Measurements from ENCODE around the gene PADI1. TPM values are rescaled to one million over a fixed set of nuclear protein-coding genes. Genes with fewer than 3 reads are reported as not detected.

Gene PADI1
- total RNA-seq, 1 experiment from 2014 or later = not detected

- Histone ChIP-seq H3K9me3 (no peaks in the 10 kb centered on the region), H3K4me1 (no peaks in the 10 kb centered on the region), H3K36me3 (ENCODE audit: control insufficient read depth, insufficient read depth, low read length) (no peaks in the 10 kb centered on the region), H3K4me3 (ENCODE audit: low read depth, low read length) (no peak overlapping the region), H3K27me3 (replicated peaks; ENCODE audit: control insufficient read depth, insufficient read depth, low read length) (no peaks in the 10 kb centered on the region; the same call in 1 of the 2 replicates)
- DNase-seq = no peak
- H3K4me3 Mint-ChIP-seq (ENCODE audit: unreplicated experiment) = no peak overlapping the region
- no peaks in the 10 kb centered on the region for H3K4me1 Mint-ChIP-seq (ENCODE audit: low read depth, unreplicated experiment)
- H3K27me3 Mint-ChIP-seq (ENCODE audit: insufficient read depth, unreplicated experiment) = no peaks in the 10 kb centered on the region
- POLR2A ChIA-PET = no interaction called here
- TF ChIP-seq CTCF (IDR thresholded peaks at IDR 0.05; ENCODE audit: insufficient read depth in 1 of 2, low read depth in 1 of 2, low read length in 1 of 2, severe bottlenecking in 1 of 2, unreplicated experiment in 1 of 2) = no peak
- no peaks in the 10 kb centered on the region for H3K36me3 Mint-ChIP-seq (ENCODE audit: insufficient read depth, unreplicated experiment)
- BruUV-seq (replicated peaks) = no TSS peak
- CTCF ChIA-PET = no interaction called here
- no peaks in the 10 kb centered on the region for H3K9me3 Mint-ChIP-seq (ENCODE audit: unreplicated experiment)
- H3K27ac Mint-ChIP-seq (ENCODE audit: unreplicated experiment) = no peak overlapping the region
- intact Hi-C loops (cut with micrococcal nuclease; ENCODE audit: unreplicated experiment) = no loop called here
Measured at GRCh38 chr1:17287130-17287776, 82.3 kb downstream of the PADI1 start.

GRCh38 chr1:17289721-17290120 lies 84.8 kb downstream of the PADI1 start:
- Histone ChIP-seq H3K9me3 (no peaks in the 10 kb centered on the region), H3K4me1 (no peaks in the 10 kb centered on the region), H3K27me3 (replicated peaks; ENCODE audit: control insufficient read depth, insufficient read depth, low read length) (no peaks in the 10 kb centered on the region), H3K36me3 (ENCODE audit: control insufficient read depth, insufficient read depth, low read length) (no peaks in the 10 kb centered on the region), H3K4me3 (ENCODE audit: low read depth, low read length) (no peak overlapping the region)
- H3K4me3 Mint-ChIP-seq (ENCODE audit: unreplicated experiment) = no peak overlapping the region
- H3K36me3 Mint-ChIP-seq (ENCODE audit: insufficient read depth, unreplicated experiment) = no peaks in the 10 kb centered on the region
- CTCF ChIA-PET = no interaction called here
- peaks cover 5% of the 10 kb centered on the region for H3K27me3 Mint-ChIP-seq (ENCODE audit: insufficient read depth, unreplicated experiment)
- H3K9me3 Mint-ChIP-seq (ENCODE audit: unreplicated experiment) = no peaks in the 10 kb centered on the region
- no peaks in the 10 kb centered on the region for H3K4me1 Mint-ChIP-seq (ENCODE audit: low read depth, unreplicated experiment)
- BruUV-seq (replicated peaks) = no TSS peak
- TF ChIP-seq CTCF (IDR thresholded peaks at IDR 0.05; ENCODE audit: insufficient read depth in 1 of 2, low read depth in 1 of 2, low read length in 1 of 2, severe bottlenecking in 1 of 2, unreplicated experiment in 1 of 2) = no peak
- DNase-seq = no peak
- intact Hi-C loops (cut with micrococcal nuclease; ENCODE audit: unreplicated experiment) = no loop called here
- POLR2A ChIA-PET = no interaction called here
- no peak overlapping the region for H3K27ac Mint-ChIP-seq (ENCODE audit: unreplicated experiment)

- CTCF ChIA-PET = no interaction called here
- no peak overlapping the region for H3K4me3 Mint-ChIP-seq (ENCODE audit: unreplicated experiment)
Measured at GRCh38 chr1:17290553-17290952, 85.6 kb downstream of the PADI1 start.

More at GRCh38 chr1:17290553-17290952, 85.6 kb downstream of the PADI1 start:
- Histone ChIP-seq H3K36me3 (ENCODE audit: control insufficient read depth, insufficient read depth, low read length) (no peaks in the 10 kb centered on the region), H3K9me3 (no peaks in the 10 kb centered on the region), H3K27me3 (replicated peaks; ENCODE audit: control insufficient read depth, insufficient read depth, low read length) (no peaks in the 10 kb centered on the region), H3K4me3 (ENCODE audit: low read depth, low read length) (no peak overlapping the region), H3K4me1 (no peaks in the 10 kb centered on the region)
- BruUV-seq (replicated peaks) = no TSS peak
- Mint-ChIP-seq H3K27me3 (ENCODE audit: insufficient read depth, unreplicated experiment) (peaks cover 6% of the 10 kb centered on the region), H3K36me3 (ENCODE audit: insufficient read depth, unreplicated experiment) (no peaks in the 10 kb centered on the region), H3K4me1 (ENCODE audit: low read depth, unreplicated experiment) (no peaks in the 10 kb centered on the region), H3K27ac (ENCODE audit: unreplicated experiment) (no peak overlapping the region), H3K9me3 (ENCODE audit: unreplicated experiment) (no peaks in the 10 kb centered on the region)
- DNase-seq = no peak
- no peak for TF ChIP-seq CTCF (IDR thresholded peaks at IDR 0.05; ENCODE audit: insufficient read depth in 1 of 2, low read depth in 1 of 2, low read length in 1 of 2, severe bottlenecking in 1 of 2, unreplicated experiment in 1 of 2)
- intact Hi-C loops (cut with micrococcal nuclease; ENCODE audit: unreplicated experiment) = no loop called here
- POLR2A ChIA-PET = no interaction called here
